UCSD-AML1 (cell line): ENCODE results near the gene FUCA2.

Source experiments
- DNase-seq: peaks from one replicate; lab custom pipeline; 2025; ENCODE audit not compliant: unreplicated experiment; lab: John Stamatoyannopoulos, UW

FUCA2 gene

GRCh38 chr6:143510991-143511891 is at the start of gene FUCA2:
Gene FUCA2 (minus strand): TSS chr6:143511720. CDS start chr6:143511634, 86 bp downstream.
- DNase-seq, result peak; percentile 58

GRCh38 chr6:143561105-143561704 is 49.7 kb upstream of the FUCA2 start:
- no peak for DNase-seq

- DNase-seq, result no peak
Observed at GRCh38 chr6:143559051-143559660, 47.6 kb upstream of the FUCA2 start.

- no peak for DNase-seq
Observed at GRCh38 chr6:143556529-143556928, 45.0 kb upstream of the FUCA2 start.

GRCh38 chr6:143555582-143555981 is 44.1 kb upstream of the FUCA2 start:
- DNase-seq, result no peak

GRCh38 chr6:143555071-143555492 is 43.6 kb upstream of the FUCA2 start:
- no peak for DNase-seq

GRCh38 chr6:143553337-143553736 is 41.8 kb upstream of the FUCA2 start:
- DNase-seq, result no peak

- no peak for DNase-seq
Observed at GRCh38 chr6:143549949-143550268, 38.4 kb upstream of the FUCA2 start.

GRCh38 chr6:143549221-143549948 is 37.9 kb upstream of the FUCA2 start:
- no peak for DNase-seq

GRCh38 chr6:143546599-143546998 is 35.1 kb upstream of the FUCA2 start:
- DNase-seq, result no peak

GRCh38 chr6:143545976-143546547 is 34.5 kb upstream of the FUCA2 start:
- DNase-seq, result no peak

GRCh38 chr6:143545165-143545564 is 33.6 kb upstream of the FUCA2 start:
- no peak for DNase-seq

GRCh38 chr6:143544011-143544696 is 32.6 kb upstream of the FUCA2 start:
- DNase-seq, result no peak

- no peak for DNase-seq
Observed at GRCh38 chr6:143543435-143543834, 31.9 kb upstream of the FUCA2 start.

- no peak for DNase-seq
Observed at GRCh38 chr6:143542888-143543287, 31.4 kb upstream of the FUCA2 start.

- no peak for DNase-seq
Observed at GRCh38 chr6:143540192-143540591, 28.7 kb upstream of the FUCA2 start.

GRCh38 chr6:143539734-143540133 is 28.2 kb upstream of the FUCA2 start:
- DNase-seq, result no peak

- no peak for DNase-seq
Observed at GRCh38 chr6:143539106-143539505, 27.6 kb upstream of the FUCA2 start.

- no peak for DNase-seq
Observed at GRCh38 chr6:143538374-143538773, 26.9 kb upstream of the FUCA2 start.

- DNase-seq, result peak; percentile 76
Observed at GRCh38 chr6:143536866-143537691, 25.6 kb upstream of the FUCA2 start.
